LNCaP clone FGC (cell line): ENCODE measurements around the gene IDH2.
"Not testable (repeated sequence)": the region's sequence is repeated elsewhere in the genome, so short reads cannot be mapped to it uniquely, and the experiment has no call there.

ENCODE experiments used
- DNase-seq: peaks from one replicate; pipeline ENCODE4 v3.0.0-alpha.2; 2011; ENCODE audit warnings: low read depth
- H3K4me3 ChIP-seq: 2 replicates; pipeline ENCODE4 v1.5.1; 2011; ENCODE audit warnings: mild to moderate bottlenecking, low read depth, low read length, control low read depth
- CTCF ChIP-seq: IDR thresholded peaks from 2 replicates; pipeline ENCODE4 v1.5.1; 2012; ENCODE audit warnings: mild to moderate bottlenecking; ENCODE audit not compliant: control insufficient read depth, insufficient read depth; ENCODE audit errors: extremely low read depth

The IDH2 gene

GRCh38 chr15:90142216-90143165, 40.2 kb upstream of the IDH2 start:
- H3K4me3 ChIP-seq: no peak overlapping the region
- no peak for TF ChIP-seq CTCF
- DNase-seq: no peak

GRCh38 chr15:90141646-90142045, 39.4 kb upstream of the IDH2 start:
- H3K4me3 ChIP-seq: no peak overlapping the region
- TF ChIP-seq CTCF: no peak
- no peak for DNase-seq

- not testable (repeated sequence) for DNase-seq, H3K4me3 ChIP-seq
These were observed 37.3 kb upstream of the IDH2 start for GRCh38 chr15:90139549-90139948.

GRCh38 chr15:90138071-90138833, 36.0 kb upstream of the IDH2 start:
- no peak for DNase-seq
- no peak for TF ChIP-seq CTCF
- H3K4me3 ChIP-seq: no peak overlapping the region

- no peak for DNase-seq
- no peak overlapping the region for H3K4me3 ChIP-seq
- no peak for TF ChIP-seq CTCF
These were observed 30.2 kb upstream of the IDH2 start for GRCh38 chr15:90132437-90132836.

GRCh38 chr15:90131848-90132247, 29.6 kb upstream of the IDH2 start:
- DNase-seq: no peak
- TF ChIP-seq CTCF: no peak
- H3K4me3 ChIP-seq: no peak overlapping the region

GRCh38 chr15:90130291-90130690, 28.0 kb upstream of the IDH2 start:
- H3K4me3 ChIP-seq: no peak overlapping the region
- no peak for DNase-seq
- no peak for TF ChIP-seq CTCF
